ENCODE measurements around the gene RNASE7.

DNA sequence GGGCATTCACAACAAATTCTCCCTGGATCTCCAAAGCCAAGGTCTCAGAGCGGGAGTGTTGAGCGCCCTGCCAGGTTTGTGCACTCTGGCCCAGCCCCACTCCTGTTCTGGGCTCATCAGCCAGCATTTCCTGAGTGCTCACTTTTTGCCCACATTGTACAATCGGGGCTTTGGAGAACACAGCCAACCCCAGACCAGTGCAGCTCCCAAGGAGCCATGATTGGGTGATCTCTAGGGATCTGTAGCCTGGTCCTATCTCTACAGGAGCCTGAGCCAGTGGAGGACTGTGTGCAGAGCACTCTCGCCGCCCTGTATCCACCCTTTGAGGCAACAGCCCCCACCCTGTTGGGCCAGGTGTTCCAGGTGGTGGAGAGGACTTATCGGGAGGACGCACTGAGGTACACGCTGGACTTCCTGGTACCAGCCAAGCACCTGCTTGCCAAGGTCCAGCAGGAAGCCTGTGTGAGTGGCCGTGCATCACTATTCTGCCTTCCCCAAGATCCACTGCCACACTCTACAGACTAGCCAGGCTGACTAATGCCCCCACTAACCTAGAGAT is 30.7 kb downstream of the RNASE7 start:
- TF ChIP-seq, protein P1, sequence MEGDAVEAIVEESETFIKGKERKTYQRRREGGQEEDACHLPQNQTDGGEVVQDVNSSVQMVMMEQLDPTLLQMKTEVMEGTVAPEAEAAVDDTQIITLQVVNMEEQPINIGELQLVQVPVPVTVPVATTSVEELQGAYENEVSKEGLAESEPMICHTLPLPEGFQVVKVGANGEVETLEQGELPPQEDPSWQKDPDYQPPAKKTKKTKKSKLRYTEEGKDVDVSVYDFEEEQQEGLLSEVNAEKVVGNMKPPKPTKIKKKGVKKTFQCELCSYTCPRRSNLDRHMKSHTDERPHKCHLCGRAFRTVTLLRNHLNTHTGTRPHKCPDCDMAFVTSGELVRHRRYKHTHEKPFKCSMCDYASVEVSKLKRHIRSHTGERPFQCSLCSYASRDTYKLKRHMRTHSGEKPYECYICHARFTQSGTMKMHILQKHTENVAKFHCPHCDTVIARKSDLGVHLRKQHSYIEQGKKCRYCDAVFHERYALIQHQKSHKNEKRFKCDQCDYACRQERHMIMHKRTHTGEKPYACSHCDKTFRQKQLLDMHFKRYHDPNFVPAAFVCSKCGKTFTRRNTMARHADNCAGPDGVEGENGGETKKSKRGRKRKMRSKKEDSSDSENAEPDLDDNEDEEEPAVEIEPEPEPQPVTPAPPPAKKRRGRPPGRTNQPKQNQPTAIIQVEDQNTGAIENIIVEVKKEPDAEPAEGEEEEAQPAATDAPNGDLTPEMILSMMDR (IDR thresholded peaks at IDR 0.05) = no peak
- no peak for TF ChIP-seq POLR2A (IDR thresholded peaks at IDR 0.05)

Data from heart left ventricle (tissue), 13 donors.